ENCODE data around the gene EIF2A.
"Not testable (repeated sequence)": the region's sequence is repeated elsewhere in the genome, so short reads cannot be mapped to it uniquely, and the experiment has no call there.

EIF2A gene

DNA sequence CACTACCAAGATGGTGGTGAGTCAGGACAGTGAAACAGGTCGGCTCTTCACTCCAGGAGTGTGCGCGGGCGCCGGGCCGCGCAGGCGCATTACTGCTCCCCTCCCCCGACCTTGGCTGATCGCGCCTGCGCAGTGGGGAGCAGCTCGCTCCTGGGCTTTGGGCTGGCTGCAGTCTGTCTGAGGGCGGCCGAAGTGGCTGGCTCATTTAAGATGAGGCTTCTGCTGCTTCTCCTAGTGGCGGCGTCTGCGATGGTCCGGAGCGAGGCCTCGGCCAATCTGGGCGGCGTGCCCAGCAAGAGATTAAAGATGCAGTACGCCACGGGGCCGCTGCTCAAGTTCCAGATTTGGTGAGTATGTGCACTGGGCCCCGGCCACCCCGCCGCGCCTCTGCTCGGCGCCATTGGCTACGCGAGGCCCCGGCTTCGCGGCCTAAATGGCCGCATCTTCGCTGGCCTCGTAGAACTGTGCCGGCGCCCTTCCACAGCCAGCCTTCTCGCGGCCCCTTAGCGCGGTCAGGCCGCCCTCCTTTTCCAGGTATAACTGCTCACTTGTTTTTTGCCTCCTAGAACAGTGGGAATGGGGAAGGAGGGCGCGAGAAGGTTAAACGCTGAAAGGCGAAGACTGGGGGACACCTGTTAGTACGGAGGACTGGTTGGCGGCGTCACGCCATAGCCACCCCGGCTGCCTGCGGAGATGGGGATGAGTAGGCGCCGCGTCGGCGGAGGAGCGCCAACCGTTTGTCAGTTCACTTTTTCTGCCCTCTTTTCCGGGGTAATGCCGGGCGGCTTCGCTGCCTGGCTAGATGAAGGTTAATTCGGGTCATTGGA lies 56.8 kb downstream of the EIF2A start, which contains the start of gene SELENOT:
Gene SELENOT (plus strand): TSS at position 169 of the 827 bp plus-strand sequence. CDS start 42 bp downstream, at position 211.
- DNase-seq, result peak; percentile 87

GRCh38 chr3:150603980-150604319 lies 57.4 kb downstream of the EIF2A start:
- DNase-seq, result no peak

GRCh38 chr3:150605998-150606641 lies 59.5 kb downstream of the EIF2A start:
- no peak for DNase-seq

DNA sequence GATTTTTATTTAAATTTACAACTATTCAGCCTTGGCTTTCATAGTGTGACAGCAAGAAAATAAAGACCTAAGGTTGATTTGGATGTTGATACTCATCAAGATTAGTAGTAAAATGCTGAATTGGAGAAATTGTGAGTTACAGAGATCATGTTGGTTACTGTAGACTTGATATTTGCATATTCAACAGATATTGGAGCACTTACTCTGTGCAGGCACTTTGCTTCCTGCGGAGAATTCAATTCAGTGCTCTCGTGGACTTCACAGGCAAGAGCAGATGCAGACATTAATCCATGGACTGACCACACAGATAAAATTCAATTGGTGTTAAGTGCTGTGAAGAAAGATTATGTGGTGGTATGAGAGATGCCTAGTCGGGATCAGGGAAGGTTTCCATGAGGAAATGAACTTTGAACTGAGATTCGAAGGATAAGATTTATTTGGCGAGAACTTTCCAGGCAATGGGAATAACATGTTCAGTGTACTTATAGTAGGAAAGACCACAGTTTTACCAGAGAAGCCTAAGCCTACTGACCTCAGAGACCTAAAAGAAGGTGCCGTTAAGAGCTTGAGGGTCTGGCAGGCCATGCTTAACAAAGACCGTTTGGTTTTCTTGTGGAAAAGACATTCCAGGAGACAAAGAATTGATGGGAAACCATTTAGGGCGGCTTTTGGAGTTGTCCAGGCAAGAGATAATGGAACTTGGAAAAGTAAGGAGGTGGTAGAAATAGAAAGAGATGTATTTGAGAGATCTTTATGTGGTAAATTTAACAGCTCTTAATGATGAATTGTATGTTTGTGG lies 60.9 kb downstream of the EIF2A start:
- no peak for DNase-seq

DNA sequence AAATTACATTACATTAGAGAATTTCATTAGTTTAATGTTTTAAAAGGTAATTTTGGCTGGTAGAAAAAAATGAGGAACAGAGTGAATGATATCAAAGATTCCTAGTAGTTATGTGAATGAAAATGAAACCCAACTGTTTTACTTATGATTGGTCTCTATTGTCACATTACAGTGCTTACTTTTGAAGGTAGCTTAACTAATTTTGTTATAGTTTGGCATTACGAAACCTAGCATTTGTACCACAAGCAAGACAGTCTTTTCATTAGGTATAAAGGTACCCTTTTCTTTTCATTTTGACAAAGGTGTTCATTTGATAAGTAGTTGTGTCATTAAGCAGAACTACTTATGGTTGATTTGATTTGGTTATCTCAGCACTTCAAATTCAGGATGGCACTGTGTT lies 63.4 kb downstream of the EIF2A start:
- DNase-seq, result no peak

GRCh38 chr3:150610785-150611184 lies 64.2 kb downstream of the EIF2A start:
- DNase-seq, result no peak

DNA sequence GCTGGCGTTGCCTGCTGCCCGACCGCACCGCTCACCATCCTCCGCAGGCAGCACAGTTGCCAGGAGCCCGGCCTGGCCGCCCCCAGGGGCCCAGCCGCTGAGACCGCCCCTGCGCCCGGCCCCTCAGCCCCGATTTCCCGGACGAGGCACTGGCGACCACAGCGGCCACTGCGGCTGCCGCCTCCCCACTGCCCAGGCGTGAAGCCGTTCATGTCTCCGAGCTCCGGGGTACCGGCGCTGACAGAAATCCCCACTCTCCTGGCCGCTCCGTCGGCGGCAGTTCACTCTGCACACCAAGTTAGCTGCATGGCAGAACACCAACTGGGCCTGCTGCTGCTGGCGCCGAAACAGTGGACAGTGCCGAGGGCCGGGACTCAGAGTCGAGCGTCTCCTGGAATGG lies 65.1 kb downstream of the EIF2A start:
- no peak for DNase-seq

- DNase-seq, result no peak
These were observed 65.9 kb downstream of the EIF2A start for GRCh38 chr3:150612494-150612893.

GRCh38 chr3:150613034-150613433 lies 66.4 kb downstream of the EIF2A start:
- no peak for DNase-seq

GRCh38 chr3:150613709-150614480 lies 67.3 kb downstream of the EIF2A start:
- no peak for DNase-seq

DNA sequence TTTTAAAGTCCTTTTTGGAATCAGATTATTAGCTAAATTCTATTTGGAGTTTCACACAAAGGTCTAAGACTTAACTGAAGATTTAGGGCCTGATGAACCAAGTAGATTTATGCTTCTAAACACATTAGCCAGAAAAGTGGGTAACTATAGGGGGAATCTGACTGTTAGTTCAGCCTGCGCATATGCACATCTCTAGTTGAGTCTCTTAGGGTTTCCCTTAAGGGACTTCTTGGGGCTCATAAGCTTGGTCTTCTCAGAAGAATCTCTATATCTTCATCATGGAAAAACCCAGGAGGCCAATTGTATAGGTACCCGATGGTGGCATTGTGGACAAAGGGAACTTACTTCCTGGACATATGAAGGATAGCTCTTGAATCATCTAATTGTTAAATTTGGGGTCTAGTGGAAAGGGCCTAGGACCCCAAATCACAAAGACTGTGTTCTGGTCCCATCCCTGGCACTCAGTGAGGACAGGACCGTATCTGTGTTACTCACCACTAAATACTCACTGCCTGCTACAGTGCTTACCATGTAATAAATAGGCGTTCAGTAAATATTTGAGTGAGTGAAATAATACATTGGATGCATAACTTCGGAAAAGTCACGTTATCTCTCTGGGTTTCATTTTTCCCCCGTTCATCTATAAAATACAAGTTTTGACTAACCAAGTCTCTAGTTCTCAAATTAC lies 73.6 kb downstream of the EIF2A start:
- DNase-seq, result no peak

GRCh38 chr3:150622955-150623354 lies 76.4 kb downstream of the EIF2A start:
- DNase-seq, result not testable (repeated sequence)

- no peak for DNase-seq
These were observed 77.4 kb downstream of the EIF2A start for GRCh38 chr3:150623945-150624344.

GRCh38 chr3:150626148-150626930 lies 79.8 kb downstream of the EIF2A start:
- DNase-seq, result no peak

- no peak for DNase-seq
These were observed 81.0 kb downstream of the EIF2A start for GRCh38 chr3:150627557-150627956.

DNA sequence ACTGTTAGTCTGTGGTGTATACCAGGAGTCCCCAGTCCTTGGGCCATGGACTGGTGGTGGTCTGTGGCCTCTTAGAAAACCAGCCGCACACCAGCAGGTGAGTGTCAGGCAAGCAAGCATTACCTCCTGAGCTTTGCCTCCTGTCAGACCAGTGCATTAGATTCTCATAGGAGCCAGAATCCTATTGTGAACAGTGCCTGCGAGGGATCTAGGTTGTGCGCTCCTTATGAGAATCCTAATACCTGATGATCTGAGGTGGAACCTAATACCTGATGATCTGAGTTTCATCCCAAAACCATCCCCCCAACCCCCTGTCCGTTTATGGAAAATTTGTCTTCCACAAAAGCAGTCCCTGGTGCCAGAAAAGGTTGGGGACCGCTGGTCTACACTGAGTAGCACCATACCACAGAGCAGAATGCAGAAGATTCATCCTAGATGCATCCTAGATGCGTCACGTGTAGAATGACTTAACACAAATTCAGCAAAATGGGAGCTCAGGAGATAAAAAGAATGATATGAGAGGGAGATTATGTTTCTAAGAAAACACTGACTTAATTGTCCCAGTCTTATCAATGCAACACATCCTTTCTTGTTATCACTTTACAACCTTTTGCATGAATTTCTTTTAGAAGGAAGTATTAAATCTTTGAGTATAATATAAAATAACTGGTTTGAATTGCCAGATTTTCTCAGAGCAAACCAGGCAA lies 85.1 kb downstream of the EIF2A start:
- no peak for DNase-seq

- no peak for DNase-seq
These were observed 88.5 kb downstream of the EIF2A start for GRCh38 chr3:150635076-150635475.

GRCh38 chr3:150635526-150635925 lies 88.9 kb downstream of the EIF2A start:
- no peak for DNase-seq
